Measurements from ENCODE around the gene RELN.

Gene RELN

GRCh38 chr7:103889451-103889850 lies 100.0 kb downstream of the RELN start:
- no peak for DNase-seq

GRCh38 chr7:103888603-103889153 lies 100.8 kb downstream of the RELN start:
- DNase-seq, result no peak

- no peak for DNase-seq
These were observed 101.4 kb downstream of the RELN start for GRCh38 chr7:103887853-103888602.

GRCh38 chr7:103887050-103887449 lies 102.4 kb downstream of the RELN start:
- no peak for DNase-seq

- no peak for DNase-seq
These were observed 109.4 kb downstream of the RELN start for GRCh38 chr7:103879928-103880600.

- no peak for DNase-seq
These were observed 110.0 kb downstream of the RELN start for GRCh38 chr7:103879411-103879810.

- no peak for DNase-seq
These were observed 111.9 kb downstream of the RELN start for GRCh38 chr7:103877565-103877964.

- DNase-seq, result peak; percentile 44
These were observed 113.7 kb downstream of the RELN start for GRCh38 chr7:103875718-103876117.

- DNase-seq, result no peak
These were observed 118.0 kb downstream of the RELN start for GRCh38 chr7:103871473-103871872.

GRCh38 chr7:103870664-103871063 lies 118.8 kb downstream of the RELN start:
- DNase-seq, result no peak

- DNase-seq, result no peak
These were observed 121.6 kb downstream of the RELN start for GRCh38 chr7:103867874-103868273.

- DNase-seq, result no peak
These were observed 122.5 kb downstream of the RELN start for GRCh38 chr7:103866919-103867318.

- DNase-seq, result no peak
These were observed 124.0 kb downstream of the RELN start for GRCh38 chr7:103865442-103865841.

GRCh38 chr7:103862302-103863035 lies 127.0 kb downstream of the RELN start:
- no peak for DNase-seq

- no peak for DNase-seq
These were observed 129.7 kb downstream of the RELN start for GRCh38 chr7:103859709-103860108.

- DNase-seq, result peak; percentile 68
These were observed 132.0 kb downstream of the RELN start for GRCh38 chr7:103857435-103857834.

GRCh38 chr7:103856929-103857328 lies 132.5 kb downstream of the RELN start:
- DNase-seq, result no peak

- no peak for DNase-seq
These were observed 133.8 kb downstream of the RELN start for GRCh38 chr7:103855671-103856070.

GRCh38 chr7:103854611-103855010 lies 134.8 kb downstream of the RELN start:
- DNase-seq, result no peak

- DNase-seq, result peak; percentile 29
These were observed 138.1 kb downstream of the RELN start for GRCh38 chr7:103851357-103851756.

GRCh38 chr7:103843689-103844480 lies 145.6 kb downstream of the RELN start:
- DNase-seq, result no peak

- no peak for DNase-seq
These were observed 156.1 kb downstream of the RELN start for GRCh38 chr7:103833401-103833800.

- no peak for DNase-seq
These were observed 157.0 kb downstream of the RELN start for GRCh38 chr7:103832438-103832837.
